OCI-LY1 (cell line): ENCODE results near the gene EBF3.

Experiments used
- H2AFZ ChIP-seq: fragments of 200-600 bp; sonication (generic), shearing (Covaris generic); 2 replicates; pipeline ENCODE4 v1.6.0; 2014; ENCODE audit warnings: antibody characterized with exemption, mild to moderate bottlenecking, low read length
- H3F3A ChIP-seq: fragments of 200-600 bp; sonication (generic), shearing (Covaris generic); 2 replicates; pipeline ENCODE4 v1.6.0; 2014; ENCODE audit warnings: mild to moderate bottlenecking, antibody characterized with exemption, low read length, moderate library complexity; ENCODE audit not compliant: insufficient read depth
- H3K27ac ChIP-seq: fragments of 200-600 bp; sonication (generic); 2 replicates; pipeline ENCODE4 v1.5.1; 2014; ENCODE audit warnings: low read length, mixed run types, mild to moderate bottlenecking, low read depth; ENCODE audit not compliant: poor library complexity, severe bottlenecking
- H3K27me3 ChIP-seq: fragments of 200-600 bp; sonication (generic); 2 replicates; pipeline ENCODE4 v1.6.0; 2014; ENCODE audit warnings: antibody characterized with exemption, mild to moderate bottlenecking, low read length, moderate library complexity; ENCODE audit not compliant: insufficient read depth
- H3K36me3 ChIP-seq: fragments of 200-600 bp; sonication (generic); 2 replicates; pipeline ENCODE4 v1.6.1; 2014; ENCODE audit warnings: mild to moderate bottlenecking, antibody characterized with exemption, low read length, moderate library complexity, mixed read lengths; ENCODE audit not compliant: insufficient read depth
- H3K4me1 ChIP-seq: fragments of 200-600 bp; sonication (generic); 2 replicates; pipeline ENCODE4 v1.5.1; 2014; ENCODE audit warnings: mild to moderate bottlenecking, low read length, moderate library complexity; ENCODE audit not compliant: insufficient read depth, severe bottlenecking
- H3K4me2 ChIP-seq: fragments of 200-600 bp; sonication (generic), shearing (Covaris generic); 2 replicates; pipeline ENCODE4 v1.6.1; 2014; ENCODE audit warnings: low read length
- H3K4me3 ChIP-seq: fragments of 200-600 bp; sonication (generic); 2 replicates; pipeline ENCODE4 v1.5.1; 2014; ENCODE audit warnings: low read length, low read depth, mild to moderate bottlenecking, mixed read lengths; ENCODE audit not compliant: poor library complexity, severe bottlenecking
- H3K79me2 ChIP-seq: fragments of 200-600 bp; shearing (Covaris generic); 2 replicates; pipeline ENCODE4 v1.6.1; 2016; ENCODE audit warnings: mixed run types, low read length, mixed read lengths; ENCODE audit not compliant: insufficient read depth
- H3K9ac ChIP-seq: fragments of 200-600 bp; sonication (generic), shearing (Covaris generic); 2 replicates; pipeline ENCODE4 v1.6.1; 2014; ENCODE audit warnings: mild to moderate bottlenecking, low read length, mixed read lengths
- H3K9me2 ChIP-seq: fragments of 200-600 bp; sonication (generic), shearing (Covaris generic); 2 replicates; pipeline ENCODE4 v1.6.1; 2014; ENCODE audit warnings: low read depth, mild to moderate bottlenecking, low read length, mixed read lengths
- H3K9me3 ChIP-seq: fragments of 200-600 bp; shearing (Covaris generic); 2 replicates; pipeline ENCODE4 v1.6.1; 2014; ENCODE audit warnings: low read length, mixed read lengths
- H4K20me1 ChIP-seq: fragments of 200-600 bp; sonication (generic), shearing (Covaris generic); 2 replicates; pipeline ENCODE4 v1.6.0; 2016; ENCODE audit warnings: mild to moderate bottlenecking, low read length; ENCODE audit not compliant: insufficient read depth
- CTCF ChIP-seq: fragments of 200-600 bp; sonication (generic), shearing (Covaris generic); IDR thresholded peaks from 2 replicates; pipeline ENCODE4 v1.5.1; 2017; ENCODE audit warnings: mild to moderate bottlenecking, antibody characterized with exemption, low read length, moderate library complexity, mixed read lengths
- EZH2 ChIP-seq: fragments of 200-600 bp; sonication (generic), shearing (Covaris generic); IDR thresholded peaks from 2 replicates; pipeline ENCODE4 v1.8.0; 2017; ENCODE audit warnings: borderline replicate concordance, mixed run types, mild to moderate bottlenecking, antibody characterized with exemption, low read length, moderate library complexity, mixed read lengths

EBF3 gene

GRCh38 chr10:129963641-129964501 is at the start of gene EBF3:
EBF3 (minus strand) TSS chr10:129964274; CDS start chr10:129963768, 506 bp downstream.
- Histone ChIP-seq H2AFZ (no peak within 1 kb of the TSS), H3K4me3 (no peak within 1 kb of the TSS), H3K27me3 (no peaks in the 10 kb centered on the region), H3K79me2 (no peaks in the 10 kb centered on the region), H3K9ac (no peak within 1 kb of the TSS), H3F3A (no peaks in the 10 kb centered on the region), H3K36me3 (no peaks in the 10 kb centered on the region), H3K9me3 (no peaks in the 10 kb centered on the region), H3K9me2 (no peaks in the 10 kb centered on the region), H3K27ac (no peak within 1 kb of the TSS), H3K4me1 (no peaks in the 10 kb centered on the region), H3K4me2 (no peak within 1 kb of the TSS), H4K20me1 (no peaks in the 10 kb centered on the region)
- TF ChIP-seq EZH2 (no peak), CTCF (no peak)

GRCh38 chr10:130013335-130014262 is 49.5 kb upstream of the EBF3 start:
- no peak for TF ChIP-seq EZH2
- Histone ChIP-seq H4K20me1 (no peaks in the 10 kb centered on the region), H3K79me2 (no peaks in the 10 kb centered on the region), H3K9me2 (no peaks in the 10 kb centered on the region), H3K27me3 (no peaks in the 10 kb centered on the region; the same call in 1 of the 2 replicates), H3K4me3 (no peak overlapping the region), H3K4me2 (no peak overlapping the region), H3K36me3 (no peaks in the 10 kb centered on the region), H3K9me3 (no peaks in the 10 kb centered on the region), H3K9ac (no peak overlapping the region), H3K27ac (no peak overlapping the region), H2AFZ (no peak overlapping the region), H3K4me1 (no peaks in the 10 kb centered on the region), H3F3A (no peaks in the 10 kb centered on the region)

GRCh38 chr10:130012129-130012528 is 48.1 kb upstream of the EBF3 start:
- Histone ChIP-seq H2AFZ (no peak overlapping the region), H3K36me3 (no peaks in the 10 kb centered on the region), H3K9ac (no peak overlapping the region), H3K9me3 (no peaks in the 10 kb centered on the region), H3K4me3 (no peak overlapping the region), H4K20me1 (no peaks in the 10 kb centered on the region), H3K27me3 (no peaks in the 10 kb centered on the region; the same call in 1 of the 2 replicates), H3K9me2 (no peaks in the 10 kb centered on the region), H3K4me1 (no peaks in the 10 kb centered on the region), H3K27ac (no peak overlapping the region), H3K4me2 (no peak overlapping the region), H3F3A (no peaks in the 10 kb centered on the region), H3K79me2 (no peaks in the 10 kb centered on the region)
- TF ChIP-seq EZH2, result no peak
- no peak for TF ChIP-seq CTCF
